H9 (cell line): ENCODE data around the gene RYR3. TPM values are rescaled to one million over a fixed set of nuclear protein-coding genes. Genes with fewer than 3 reads are reported as not detected.

Source experiments
- DNase-seq: peaks from one replicate; pipeline ENCODE4 v3.0.0-alpha.2; 2017
- H2AFZ ChIP-seq: one replicate; pipeline ENCODE4 v1.6.1; 2013; ENCODE audit warnings: mild to moderate bottlenecking, low read length, control low read depth, moderate library complexity
- H2AK5ac ChIP-seq: 2 replicates; pipeline ENCODE4 v1.6.1; 2013; ENCODE audit warnings: low read length, control low read depth, mixed read lengths; ENCODE audit not compliant: insufficient read length
- H2BK120ac ChIP-seq: one replicate; pipeline ENCODE4 v1.6.1; 2013; ENCODE audit warnings: low read depth, mild to moderate bottlenecking, low read length, control low read depth, inconsistent platforms; ENCODE audit not compliant: poor library complexity, severe bottlenecking
- H2BK12ac ChIP-seq: 2 replicates; pipeline ENCODE4 v1.6.1; 2013; ENCODE audit warnings: low read length, control low read depth, mixed read lengths, low read depth; ENCODE audit not compliant: insufficient read length
- H2BK15ac ChIP-seq: 2 replicates; pipeline ENCODE4 v1.6.1; 2013; ENCODE audit warnings: low read depth, low read length, control low read depth
- H2BK20ac ChIP-seq: one replicate; pipeline ENCODE4 v1.6.1; 2013; ENCODE audit warnings: low read depth, mild to moderate bottlenecking, low read length, control low read depth, inconsistent platforms; ENCODE audit not compliant: poor library complexity, severe bottlenecking
- H2BK5ac ChIP-seq: 2 replicates; pipeline ENCODE4 v1.6.1; 2013; ENCODE audit warnings: low read length, control low read depth, mixed read lengths; ENCODE audit not compliant: insufficient read length
- H3K14ac ChIP-seq: 2 replicates; pipeline ENCODE4 v1.6.1; 2013; ENCODE audit warnings: low read length, control low read depth; ENCODE audit not compliant: insufficient read depth
- H3K18ac ChIP-seq: 2 replicates; pipeline ENCODE4 v1.6.1; 2013; ENCODE audit warnings: low read depth, mild to moderate bottlenecking, mixed read lengths, low read length, control low read depth; ENCODE audit not compliant: insufficient read length
- H3K23ac ChIP-seq: 2 replicates; pipeline ENCODE4 v1.6.1; 2013; ENCODE audit warnings: low read length, control low read depth, mixed read lengths, low read depth; ENCODE audit not compliant: insufficient read length
- H3K23me2 ChIP-seq: 2 replicates; pipeline ENCODE4 v1.6.1; 2013; ENCODE audit warnings: low read depth, mild to moderate bottlenecking, mixed read lengths, low read length, control low read depth; ENCODE audit not compliant: insufficient read length, poor library complexity, severe bottlenecking
- H3K27ac ChIP-seq: 2 replicates; pipeline ENCODE4 v1.5.1; 2013; ENCODE audit warnings: low read length, control low read depth, mixed read lengths, low read depth; ENCODE audit not compliant: insufficient read length
- H3K27me3 ChIP-seq: 2 replicates; pipeline ENCODE4 v1.6.1; 2013; ENCODE audit warnings: low read length, control low read depth, inconsistent platforms; ENCODE audit not compliant: insufficient read depth
- H3K4ac ChIP-seq: 2 replicates; pipeline ENCODE4 v1.6.1; 2013; ENCODE audit warnings: low read depth, mild to moderate bottlenecking, control low read depth, inconsistent platforms, low read length, moderate library complexity
- H3K4me1 ChIP-seq: 2 replicates; pipeline ENCODE4 v1.6.1; 2013; ENCODE audit warnings: low read length, control low read depth, inconsistent platforms; ENCODE audit not compliant: insufficient read depth
- H3K4me2 ChIP-seq: 2 replicates; pipeline ENCODE4 v1.6.1; 2013; ENCODE audit warnings: low read length, control low read depth, mixed read lengths; ENCODE audit not compliant: insufficient read length, insufficient read depth
- H3K56ac ChIP-seq: 2 replicates; pipeline ENCODE4 v1.6.1; 2013; ENCODE audit warnings: low read depth, mild to moderate bottlenecking, mixed read lengths, low read length, control low read depth; ENCODE audit not compliant: insufficient read length
- H3K79me1 ChIP-seq: 2 replicates; pipeline ENCODE4 v1.6.1; 2013; ENCODE audit warnings: low read depth, mild to moderate bottlenecking, moderate library complexity, low read length, control low read depth, inconsistent platforms; ENCODE audit not compliant: insufficient read depth, poor library complexity, severe bottlenecking
- H3K79me2 ChIP-seq: 2 replicates; pipeline ENCODE4 v1.6.1; 2013; ENCODE audit warnings: low read length, control low read depth, inconsistent platforms; ENCODE audit not compliant: insufficient read depth
- H3K9ac ChIP-seq: 2 replicates; pipeline ENCODE4 v1.6.1; 2013; ENCODE audit warnings: low read length, control low read depth, mixed read lengths; ENCODE audit not compliant: insufficient read length; ENCODE audit errors: extremely low read depth
- H3K9me3 ChIP-seq: one replicate; pipeline ENCODE4 v1.6.1; 2013; ENCODE audit warnings: low read depth, low read length, inconsistent platforms; ENCODE audit not compliant: control insufficient read depth
- H3T11ph ChIP-seq: one replicate; pipeline ENCODE4 v1.6.1; 2013; ENCODE audit warnings: mild to moderate bottlenecking, low read length, control low read depth, inconsistent platforms
- H4K20me1 ChIP-seq: one replicate; pipeline ENCODE4 v1.6.1; 2013; ENCODE audit not compliant: control insufficient read depth, insufficient read length, insufficient read depth
- H4K5ac ChIP-seq: 2 replicates; pipeline ENCODE4 v1.6.1; 2013; ENCODE audit warnings: low read depth, mild to moderate bottlenecking, mixed read lengths, low read length, control low read depth; ENCODE audit not compliant: insufficient read length
- H4K8ac ChIP-seq: replicated peaks from 2 replicates; pipeline ENCODE4 v1.6.1; 2013; ENCODE audit warnings: low read length, control low read depth, mixed read lengths, low read depth; ENCODE audit not compliant: insufficient read length
- H4K91ac ChIP-seq: 2 replicates; pipeline ENCODE4 v1.6.1; 2013; ENCODE audit warnings: low read depth, mild to moderate bottlenecking, moderate library complexity, mixed read lengths, low read length, control low read depth; ENCODE audit not compliant: insufficient read length
- H3K27ac Mint-ChIP-seq, 3 experiments: 2 replicates in 2 of 3; 3 replicates in 1 of 3; pipeline ENCODE4 v1.8.0; 2020 to 2021; ENCODE audit warnings: mixed read lengths in 3 of 3, mild to moderate bottlenecking in 1 of 3, moderate library complexity in 1 of 3
- H3K27me3 Mint-ChIP-seq: 2 replicates; pipeline ENCODE4 v1.8.0; 2021; ENCODE audit warnings: low read depth, mild to moderate bottlenecking, moderate library complexity, mixed read lengths
- H3K36me3 Mint-ChIP-seq, 3 experiments: 2 replicates in 2 of 3; 3 replicates in 1 of 3; pipeline ENCODE4 v1.8.0; 2020 to 2021; ENCODE audit warnings: low read depth in 3 of 3, mixed read lengths in 3 of 3; ENCODE audit not compliant: insufficient read depth in 1 of 3
- H3K4me1 Mint-ChIP-seq, 2 experiments: 2 replicates each; pipeline ENCODE4 v1.8.0; 2020; ENCODE audit warnings: mixed read lengths in 2 of 2
- H3K4me3 Mint-ChIP-seq, 2 experiments: 2 replicates in 1 of 2; 3 replicates in 1 of 2; pipeline ENCODE4 v1.8.0; 2020 to 2021; ENCODE audit warnings: mild to moderate bottlenecking in 2 of 2, mixed read lengths in 2 of 2, moderate library complexity in 1 of 2
- H3K9me3 Mint-ChIP-seq, 2 experiments: 2 replicates in 1 of 2; 3 replicates in 1 of 2; pipeline ENCODE4 v1.8.0; 2020; ENCODE audit warnings: mild to moderate bottlenecking in 2 of 2, mixed read lengths in 2 of 2, moderate library complexity in 1 of 2
- WGBS: extraction: QIAGEN DNeasy Blood & Tissue Kit; methylation state at CpG from one replicate; pipeline ENCODE4 v1.1.7; 2013; ENCODE audit warnings: missing lambda C conversion rate, low lambda C conversion rate, mixed read lengths; ENCODE audit not compliant: insufficient read length; ENCODE audit errors: extremely low coverage; 5-methylcytosine and 5-hydroxymethylcytosine counted together
- total RNA-seq: library from RNA; stranded (reverse); gene quantifications from 2 replicates; pipeline ENCODE4 v1.2.1, GENCODE V29; 2021
- TF ChIP-seq, protein P1 (sequence below): fragments of 200-600 bp; sonication (generic); conservative IDR thresholded peaks from 3 replicates; pipeline ENCODE4 v1.8.0; 2021; ENCODE audit warnings: antibody characterized with exemption, mild to moderate bottlenecking

RYR3 gene
- total RNA-seq, 1 experiment from 2014 or later, result 0.85 TPM

DNA sequence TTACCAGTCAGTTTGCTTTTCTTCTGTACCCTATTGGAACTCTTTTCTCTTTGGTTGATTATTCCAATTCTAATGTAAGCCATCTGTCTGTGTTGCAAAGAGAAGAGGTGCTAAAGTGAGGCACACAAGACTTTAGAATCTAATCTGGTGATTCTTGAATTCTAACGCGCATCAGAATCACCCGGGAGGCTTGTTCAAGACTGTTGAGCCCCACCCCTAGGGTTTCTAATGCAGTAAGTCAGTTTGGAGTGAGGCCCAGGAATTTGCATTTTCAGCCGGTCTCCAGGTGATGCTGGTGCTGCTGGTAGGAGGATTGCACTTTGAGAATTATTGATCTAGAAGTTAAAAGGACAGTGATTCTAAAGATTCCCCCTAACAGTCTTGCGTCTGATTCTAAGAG is 472.2 kb downstream of the RYR3 start:
- no peak overlapping the region for H2AK5ac ChIP-seq
- H3K36me3 Mint-ChIP-seq, result no peaks in the 10 kb centered on the region
- no peaks in the 10 kb centered on the region for H4K20me1 ChIP-seq
- H2BK12ac ChIP-seq, result no peak overlapping the region
- H2AFZ ChIP-seq, result no peak overlapping the region
- H3K56ac ChIP-seq, result no peak overlapping the region
- no peak overlapping the region for H4K91ac ChIP-seq
- no peak overlapping the region for H4K5ac ChIP-seq
- no peaks in the 10 kb centered on the region for H3K9me3 ChIP-seq
- no peak overlapping the region for H3T11ph ChIP-seq
- H3K4ac ChIP-seq, result no peak overlapping the region
- no peak overlapping the region for H3K23ac ChIP-seq
- 0 out of 2 replicates have a peak, but pooled peaks cover 1% of the 10 kb centered on the region for H3K27me3 Mint-ChIP-seq
- DNase-seq, result no peak
- H3K27ac Mint-ChIP-seq, result no peak overlapping the region
- no peak overlapping the region for H3K4me2 ChIP-seq
- peaks cover 0 to 10% of the 10 kb centered on the region in 2 experiments; a peak in 2 of 4 replicates for H3K4me1 Mint-ChIP-seq
- TF ChIP-seq, protein P1, sequence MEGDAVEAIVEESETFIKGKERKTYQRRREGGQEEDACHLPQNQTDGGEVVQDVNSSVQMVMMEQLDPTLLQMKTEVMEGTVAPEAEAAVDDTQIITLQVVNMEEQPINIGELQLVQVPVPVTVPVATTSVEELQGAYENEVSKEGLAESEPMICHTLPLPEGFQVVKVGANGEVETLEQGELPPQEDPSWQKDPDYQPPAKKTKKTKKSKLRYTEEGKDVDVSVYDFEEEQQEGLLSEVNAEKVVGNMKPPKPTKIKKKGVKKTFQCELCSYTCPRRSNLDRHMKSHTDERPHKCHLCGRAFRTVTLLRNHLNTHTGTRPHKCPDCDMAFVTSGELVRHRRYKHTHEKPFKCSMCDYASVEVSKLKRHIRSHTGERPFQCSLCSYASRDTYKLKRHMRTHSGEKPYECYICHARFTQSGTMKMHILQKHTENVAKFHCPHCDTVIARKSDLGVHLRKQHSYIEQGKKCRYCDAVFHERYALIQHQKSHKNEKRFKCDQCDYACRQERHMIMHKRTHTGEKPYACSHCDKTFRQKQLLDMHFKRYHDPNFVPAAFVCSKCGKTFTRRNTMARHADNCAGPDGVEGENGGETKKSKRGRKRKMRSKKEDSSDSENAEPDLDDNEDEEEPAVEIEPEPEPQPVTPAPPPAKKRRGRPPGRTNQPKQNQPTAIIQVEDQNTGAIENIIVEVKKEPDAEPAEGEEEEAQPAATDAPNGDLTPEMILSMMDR, result no peak
- no peaks in the 10 kb centered on the region for H3K4me1 ChIP-seq
- no peak overlapping the region for H4K8ac ChIP-seq
- no peaks in the 10 kb centered on the region for H3K79me2 ChIP-seq
- no peak overlapping the region for H2BK15ac ChIP-seq
- no peak overlapping the region for H3K14ac ChIP-seq
- no peaks in the 10 kb centered on the region for H3K23me2 ChIP-seq
- no peaks in the 10 kb centered on the region for H3K27me3 ChIP-seq
- WGBS, result no CpG with 5 or more reads among the region's 5 CpGs
- no peak overlapping the region for H2BK120ac ChIP-seq
- H3K4me3 Mint-ChIP-seq, result no peak overlapping the region
- no peak overlapping the region for H3K18ac ChIP-seq
- H3K79me1 ChIP-seq, result no peaks in the 10 kb centered on the region
- H3K27ac ChIP-seq, result no peak overlapping the region
- no peak overlapping the region for H2BK5ac ChIP-seq
- H2BK20ac ChIP-seq, result no peak overlapping the region
- H3K9me3 Mint-ChIP-seq, result no peaks in the 10 kb centered on the region
- H3K9ac ChIP-seq, result no peak overlapping the region
